Measurements from ENCODE around the gene KRT7.

Gene KRT7

DNA sequence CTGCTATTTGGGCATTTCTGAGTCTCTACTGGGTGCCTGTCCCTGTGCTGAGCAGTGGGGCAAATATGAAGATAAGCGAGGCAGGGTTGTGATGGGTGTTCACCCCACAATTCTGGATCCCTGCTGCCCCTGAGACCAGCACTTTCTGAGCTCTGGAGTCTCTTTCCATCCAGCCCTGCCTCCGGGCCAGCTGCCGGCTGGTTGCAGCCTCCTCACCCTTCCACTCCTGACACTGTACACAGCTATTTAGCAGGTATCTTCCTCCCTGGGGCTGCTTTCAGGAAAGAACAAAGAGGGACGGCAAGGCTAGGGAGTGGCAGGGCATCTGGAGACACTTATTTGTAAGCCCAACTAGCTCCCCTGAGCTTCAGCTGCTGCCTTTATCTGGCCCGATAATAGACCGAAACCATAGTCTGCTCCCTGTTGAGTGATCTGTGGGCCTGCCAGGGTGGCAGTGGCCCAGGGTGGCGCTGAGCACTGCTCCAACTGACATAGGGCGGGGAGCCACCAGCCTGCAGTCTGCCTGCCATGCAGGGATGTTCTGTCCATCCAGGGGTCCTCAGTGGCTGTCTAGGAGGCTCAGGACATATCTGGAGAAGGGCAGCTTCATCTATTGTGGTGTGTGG, 33.6 kb upstream of the KRT7 start:
- FAIRE-seq (no peak), DNase-seq (ENCODE audit: insufficient read length, low spot score) (no peak)

DNA sequence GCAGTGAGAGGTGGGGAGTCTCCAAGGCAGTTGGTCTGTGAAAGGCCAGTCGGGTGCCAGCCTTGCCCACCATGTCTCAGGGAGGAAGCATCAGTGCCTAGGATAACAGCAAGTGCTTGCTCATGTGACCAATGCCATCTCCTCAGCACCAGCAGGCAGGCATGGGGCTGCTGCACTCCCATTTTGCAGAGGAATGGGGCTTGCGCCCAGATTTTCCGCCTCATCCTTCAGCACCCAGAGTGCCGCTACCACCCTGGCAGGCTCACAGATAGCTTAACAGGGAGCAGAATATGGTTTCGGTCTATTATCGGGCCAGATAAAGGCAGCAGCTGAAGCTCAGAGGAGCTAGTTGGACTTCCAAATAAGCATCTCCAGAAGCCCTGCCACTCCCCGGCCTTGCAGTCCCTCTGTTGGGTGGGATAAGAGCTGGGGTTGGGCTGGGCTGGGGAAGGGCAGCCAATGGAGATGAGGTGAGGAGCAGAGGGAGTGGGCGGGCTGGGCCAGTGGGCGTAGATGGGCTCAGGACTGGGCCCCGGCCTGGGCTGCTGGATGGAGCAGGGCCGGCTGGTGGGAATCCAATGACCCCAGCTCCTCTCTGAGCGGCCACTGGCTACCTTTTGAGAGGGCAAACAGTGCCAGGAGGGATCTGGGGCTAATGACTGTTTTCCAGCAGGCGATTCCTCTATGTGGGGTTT, 32.8 kb upstream of the KRT7 start:
- DNase-seq (ENCODE audit: insufficient read length, low spot score) (no peak), FAIRE-seq (no peak)

DNA sequence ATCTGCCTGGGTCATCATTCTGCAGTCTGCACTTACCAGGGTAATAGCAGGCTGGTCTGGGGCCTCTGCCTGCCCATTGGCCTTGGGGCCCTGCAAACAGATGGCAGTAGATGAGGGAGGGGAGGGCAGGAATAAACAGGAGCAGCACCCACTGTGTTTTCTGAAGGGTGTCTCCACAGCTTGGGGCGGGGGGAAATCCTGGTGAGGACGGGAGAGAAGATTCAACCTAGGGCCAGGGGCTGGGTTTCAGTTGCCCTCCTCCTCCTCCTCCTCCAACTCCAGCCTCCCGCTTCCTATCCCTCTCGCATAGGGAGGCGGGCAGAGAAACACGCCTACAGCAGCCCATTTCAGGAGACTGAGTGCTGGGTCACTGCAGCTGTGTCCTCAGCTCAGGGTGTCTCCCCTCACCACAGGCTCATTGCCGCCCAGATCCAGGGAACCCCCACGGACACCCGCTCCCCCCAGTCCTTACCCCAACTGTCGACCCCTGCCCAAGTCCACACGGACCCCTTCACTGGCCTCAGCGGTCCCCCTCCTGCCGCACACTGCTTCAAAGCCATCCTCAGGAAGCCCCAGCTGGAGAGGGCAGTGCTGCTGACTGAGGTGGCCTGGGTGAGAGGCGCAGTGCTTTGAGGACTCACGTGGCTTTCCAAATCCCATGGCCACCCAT, 32.1 kb upstream of the KRT7 start:
- FAIRE-seq (no peak), DNase-seq (ENCODE audit: insufficient read length, low spot score) (no peak)

DNA sequence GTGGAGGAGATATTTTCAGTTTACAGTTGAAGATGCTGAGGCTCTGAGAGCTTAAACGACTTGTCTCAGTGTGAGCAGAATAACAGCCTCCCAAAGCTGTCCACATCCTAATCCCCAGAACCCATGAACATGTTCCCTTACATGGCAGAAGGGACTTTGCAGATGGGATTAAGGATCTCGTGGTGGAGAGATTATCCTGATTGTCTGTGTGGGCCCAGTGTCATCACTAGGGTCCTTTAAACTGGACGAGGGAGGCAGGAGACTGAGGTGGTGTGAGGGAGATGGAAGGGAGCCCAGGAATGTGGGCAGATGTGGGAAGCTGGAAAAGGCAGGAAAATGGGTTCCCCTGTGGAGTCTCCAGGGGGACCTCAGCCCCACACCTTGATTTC, 31.6 kb upstream of the KRT7 start:
- DNase-seq (ENCODE audit: insufficient read length, low spot score), result no peak
- FAIRE-seq, result no peak

DNA sequence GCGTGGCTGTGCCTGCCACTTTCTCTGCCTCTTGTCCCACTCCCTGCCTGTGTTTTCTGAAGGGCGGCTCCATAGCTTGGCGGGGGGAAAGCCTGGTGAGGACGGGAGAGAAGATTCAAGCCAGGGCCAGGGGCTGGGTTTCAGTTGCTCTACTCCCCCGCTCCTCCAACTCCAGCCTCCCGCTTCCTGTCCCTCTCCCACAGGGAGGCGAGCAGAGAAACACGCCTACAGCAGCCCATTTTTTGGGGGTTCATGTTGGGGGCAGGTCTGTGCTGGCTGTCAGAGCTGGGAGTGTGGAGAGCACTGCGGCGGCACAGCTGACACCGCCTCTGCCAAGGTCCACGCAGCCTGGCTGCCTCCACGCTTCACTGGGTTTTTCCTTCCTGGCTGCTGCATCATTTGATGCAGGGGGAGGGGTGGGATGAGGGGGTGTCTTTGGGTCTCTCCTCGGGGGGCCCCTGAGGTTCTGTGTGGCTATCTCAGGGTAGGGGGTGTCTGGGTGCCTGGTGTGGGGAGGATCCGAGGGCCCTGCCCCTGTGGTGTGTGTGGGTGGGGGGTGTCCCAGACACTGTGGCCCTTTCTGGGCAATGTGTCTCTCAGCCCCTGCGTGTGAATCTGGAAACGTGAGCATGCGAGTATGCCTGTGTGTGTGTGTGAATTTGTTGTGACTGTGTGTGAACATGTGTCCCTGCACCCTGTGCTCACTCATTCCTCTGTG, 30.5 kb upstream of the KRT7 start:
- peak; percentile 20 for FAIRE-seq
- DNase-seq (ENCODE audit: insufficient read length, low spot score), result no peak

DNA sequence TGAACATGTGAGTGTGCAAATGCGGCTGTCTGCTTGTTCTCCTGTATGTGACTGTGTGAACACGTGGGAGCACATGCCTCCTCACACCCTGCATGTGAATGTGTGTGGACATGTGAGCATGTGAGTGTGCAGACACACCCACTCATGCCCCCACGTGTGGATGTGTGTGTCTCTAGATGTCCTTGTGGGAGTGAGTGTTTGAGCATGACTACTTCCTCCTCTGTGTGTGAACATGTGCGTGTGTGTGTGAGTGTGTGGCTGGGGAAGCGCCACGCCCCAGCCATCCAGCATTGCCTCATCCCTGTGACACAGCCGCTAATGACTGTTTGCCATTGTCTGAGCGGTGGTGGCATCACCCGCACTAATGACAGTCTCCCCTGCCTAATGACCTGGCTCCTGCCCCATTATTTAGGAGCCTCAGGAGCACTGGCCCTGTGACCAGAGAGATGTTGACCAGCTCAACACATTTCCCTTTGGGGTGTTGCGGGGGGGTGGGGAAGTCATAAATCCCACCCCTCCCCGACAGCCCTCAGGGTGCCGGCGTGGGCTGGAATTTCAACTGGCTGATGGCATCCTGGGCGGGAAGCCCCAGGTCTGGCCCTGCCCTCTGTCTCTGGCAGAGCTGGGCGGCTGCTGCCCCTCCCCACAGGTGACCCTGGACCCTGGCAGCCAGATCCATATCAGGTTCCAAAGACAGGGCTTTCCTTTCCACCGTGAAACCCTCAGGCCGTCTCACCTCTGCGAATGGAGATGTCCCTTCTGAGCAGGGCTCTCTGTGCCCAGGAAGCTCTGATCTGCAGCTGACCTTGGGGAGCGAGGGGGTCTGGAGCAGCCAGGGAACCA, 29.7 kb upstream of the KRT7 start:
- DNase-seq (ENCODE audit: insufficient read length, low spot score) (peak; percentile 62), FAIRE-seq (peak; percentile 99)

DNA sequence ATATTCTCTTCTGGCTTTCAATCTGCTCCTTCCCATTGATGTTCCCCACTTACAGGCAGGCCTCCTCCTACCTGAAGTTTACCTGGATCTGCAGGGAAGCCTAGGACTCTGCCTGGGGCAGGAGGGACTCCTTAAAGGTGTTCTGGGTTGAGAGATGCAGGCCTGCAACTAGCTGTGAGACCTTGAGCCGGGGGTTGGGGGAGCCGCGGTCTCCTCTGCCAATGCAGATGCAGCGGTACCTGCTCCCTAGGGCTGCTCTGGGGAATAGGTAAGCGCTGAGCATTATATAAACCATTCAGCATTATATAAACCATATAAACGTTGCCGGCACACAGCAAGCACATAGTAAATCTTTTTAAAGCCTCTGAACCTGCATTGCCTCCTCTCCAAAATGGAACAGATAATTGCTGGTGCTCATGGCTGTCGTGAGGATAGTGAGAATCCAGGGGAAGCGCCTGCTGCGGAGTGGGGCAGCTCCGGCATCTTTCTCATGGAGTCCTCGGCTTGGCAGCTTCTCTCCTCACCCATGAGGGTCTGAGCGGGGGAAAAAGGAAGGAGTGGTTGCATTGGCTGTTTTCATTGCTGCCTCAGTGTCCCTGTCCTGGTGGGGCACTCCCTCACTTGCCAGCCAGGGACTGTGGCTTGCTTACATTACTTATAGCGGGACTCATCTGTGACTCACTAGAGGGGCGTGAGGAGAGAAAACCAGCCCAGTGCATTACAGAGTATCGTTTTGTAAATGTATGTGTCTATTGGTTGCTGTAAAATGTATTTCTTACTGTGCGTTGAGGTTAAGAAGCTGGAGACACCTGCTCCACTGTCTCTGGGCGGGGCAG, 28.7 kb upstream of the KRT7 start:
- FAIRE-seq, result peak; percentile 44
- no peak for DNase-seq (ENCODE audit: insufficient read length, low spot score)

DNA sequence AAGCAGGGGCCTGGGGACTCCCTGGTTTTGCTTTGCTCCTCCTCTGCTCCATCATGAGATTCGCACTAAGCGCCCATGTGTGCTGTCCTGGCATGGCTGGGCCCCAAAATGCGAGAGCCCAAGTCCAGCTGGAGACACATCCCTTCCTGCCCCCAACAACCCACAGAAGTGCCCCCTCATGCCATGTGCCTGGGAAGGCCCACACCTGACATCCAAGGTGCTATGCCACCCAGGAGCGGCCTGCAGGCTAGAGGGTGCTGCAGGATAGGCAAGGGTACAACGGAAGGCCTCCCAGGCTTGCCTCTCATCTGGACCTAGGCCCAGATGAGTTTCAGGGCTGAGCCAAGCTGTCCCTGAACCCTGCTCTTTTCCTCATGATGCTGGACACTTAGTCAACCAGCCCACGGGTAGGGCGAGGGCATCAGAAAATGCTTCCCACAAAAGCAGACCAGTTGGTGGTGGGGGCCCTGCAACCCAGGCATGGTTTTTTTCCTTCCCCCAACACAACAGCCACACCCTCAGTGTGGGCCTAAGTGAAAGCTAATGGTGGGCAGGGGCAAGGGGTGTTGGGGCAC, 28.0 kb upstream of the KRT7 start:
- FAIRE-seq (no peak), DNase-seq (ENCODE audit: insufficient read length, low spot score) (no peak)

DNA sequence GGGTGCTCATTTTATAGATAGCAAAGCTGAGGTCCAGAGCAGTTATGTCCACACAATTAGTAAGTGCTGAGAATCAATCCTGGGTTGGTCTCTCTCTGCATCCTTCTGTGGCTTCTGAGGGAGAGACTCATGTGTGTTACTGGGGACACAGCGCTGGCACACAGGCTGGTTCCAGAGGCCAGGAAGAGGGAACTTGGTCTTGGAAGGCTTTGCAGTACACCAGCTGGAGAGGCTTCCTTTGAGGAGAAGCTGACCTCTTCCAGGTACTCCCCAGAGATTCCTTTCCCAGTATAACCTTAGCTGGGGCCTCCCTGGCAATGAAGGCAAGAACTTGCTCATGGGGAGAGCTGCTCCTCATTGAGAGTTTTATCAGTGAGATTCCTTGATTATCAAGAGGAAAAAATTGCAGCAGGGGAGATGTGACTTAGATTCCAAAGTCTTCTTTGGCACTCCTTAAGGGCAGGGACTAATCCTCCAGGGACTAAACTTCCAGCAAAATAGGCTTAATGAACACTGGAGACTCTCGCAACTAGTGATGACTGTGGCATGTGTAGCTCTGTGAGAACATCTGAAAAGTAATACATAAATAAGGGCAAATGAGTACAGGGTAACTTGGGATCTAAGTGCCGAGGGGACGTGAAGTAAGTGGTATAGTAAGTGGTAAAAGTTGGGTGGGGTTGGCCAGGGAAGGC, 27.3 kb upstream of the KRT7 start:
- FAIRE-seq, result no peak
- no peak for DNase-seq (ENCODE audit: insufficient read length, low spot score)

DNA sequence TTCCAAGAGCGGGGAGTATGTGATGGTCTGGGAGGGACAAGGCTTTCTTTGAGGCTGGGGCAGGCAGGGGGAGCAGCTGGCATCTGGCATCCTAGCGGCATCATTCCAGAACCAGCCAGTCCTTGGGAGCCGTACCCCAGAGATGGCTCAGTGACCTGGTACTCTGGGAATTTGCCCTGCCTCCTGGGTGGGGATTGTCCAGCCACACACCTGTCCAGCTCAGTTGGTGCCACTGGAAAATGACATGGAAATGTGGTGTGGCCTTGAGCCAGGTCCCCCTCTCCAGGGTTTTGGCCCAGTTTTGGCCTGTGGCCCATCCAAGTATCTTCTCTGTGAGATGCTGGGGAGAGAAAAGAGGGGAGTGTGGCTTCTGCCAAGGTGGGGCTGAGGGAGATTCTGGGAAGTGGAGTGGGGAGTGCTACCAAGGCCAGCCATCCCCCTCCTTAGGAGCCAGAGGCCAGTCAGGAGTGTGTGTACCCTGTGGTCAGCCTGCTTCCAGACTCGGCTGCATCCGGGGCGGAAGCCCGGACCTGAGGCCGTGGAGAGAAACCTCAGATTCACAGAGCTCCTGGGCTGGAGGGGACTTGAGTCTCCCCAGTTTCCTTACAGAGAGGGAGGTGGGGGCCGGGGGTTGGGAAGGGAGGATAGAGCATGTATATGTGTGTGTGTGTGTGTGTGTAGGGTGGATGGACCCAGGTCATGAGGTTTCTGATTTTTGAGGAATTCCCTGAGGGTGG, 26.6 kb upstream of the KRT7 start:
- no peak for FAIRE-seq
- no peak for DNase-seq (ENCODE audit: insufficient read length, low spot score)

DNA sequence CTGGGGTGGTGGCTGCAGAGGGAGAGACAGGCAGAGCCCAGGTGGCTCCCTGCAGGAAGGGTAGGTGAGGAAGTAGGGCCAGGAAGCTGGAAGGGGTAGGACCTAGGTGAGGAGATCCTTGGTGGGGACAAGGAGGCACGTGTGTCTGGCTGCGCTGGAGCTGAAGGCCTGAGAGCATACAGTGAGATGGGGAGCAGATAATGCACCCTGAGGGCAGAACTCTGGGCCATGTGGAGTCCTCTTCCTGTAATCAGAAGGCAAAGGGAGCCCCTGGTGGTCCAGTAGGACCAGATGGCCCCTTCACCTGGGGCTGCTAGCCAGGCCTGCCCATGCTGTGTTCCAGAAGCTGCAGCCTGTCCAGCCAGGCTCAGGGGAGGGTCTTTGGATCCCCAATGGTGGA, 25.9 kb upstream of the KRT7 start:
- DNase-seq (ENCODE audit: insufficient read length, low spot score), result no peak
- no peak for FAIRE-seq

DNA sequence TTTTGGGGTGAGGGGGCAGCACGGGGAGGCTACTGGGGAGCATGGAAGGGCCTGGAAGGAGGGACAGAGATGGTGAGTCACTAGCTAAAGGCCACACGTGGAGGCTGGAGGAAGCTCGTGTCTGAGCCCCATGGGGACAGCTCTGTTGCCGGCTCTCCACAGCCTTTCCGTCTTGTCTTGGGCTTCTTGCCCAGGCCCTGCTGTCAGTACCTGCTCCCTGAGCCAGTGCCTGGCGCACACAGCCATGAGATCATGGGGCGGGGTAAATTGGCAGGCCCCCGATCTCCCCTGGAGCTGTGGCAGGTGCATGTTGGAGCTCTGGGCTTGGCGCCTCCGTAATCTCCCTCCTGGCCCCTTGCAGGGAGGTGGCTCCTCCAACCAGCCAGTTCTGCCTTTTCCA, 25.1 kb upstream of the KRT7 start:
- FAIRE-seq, result no peak

DNA sequence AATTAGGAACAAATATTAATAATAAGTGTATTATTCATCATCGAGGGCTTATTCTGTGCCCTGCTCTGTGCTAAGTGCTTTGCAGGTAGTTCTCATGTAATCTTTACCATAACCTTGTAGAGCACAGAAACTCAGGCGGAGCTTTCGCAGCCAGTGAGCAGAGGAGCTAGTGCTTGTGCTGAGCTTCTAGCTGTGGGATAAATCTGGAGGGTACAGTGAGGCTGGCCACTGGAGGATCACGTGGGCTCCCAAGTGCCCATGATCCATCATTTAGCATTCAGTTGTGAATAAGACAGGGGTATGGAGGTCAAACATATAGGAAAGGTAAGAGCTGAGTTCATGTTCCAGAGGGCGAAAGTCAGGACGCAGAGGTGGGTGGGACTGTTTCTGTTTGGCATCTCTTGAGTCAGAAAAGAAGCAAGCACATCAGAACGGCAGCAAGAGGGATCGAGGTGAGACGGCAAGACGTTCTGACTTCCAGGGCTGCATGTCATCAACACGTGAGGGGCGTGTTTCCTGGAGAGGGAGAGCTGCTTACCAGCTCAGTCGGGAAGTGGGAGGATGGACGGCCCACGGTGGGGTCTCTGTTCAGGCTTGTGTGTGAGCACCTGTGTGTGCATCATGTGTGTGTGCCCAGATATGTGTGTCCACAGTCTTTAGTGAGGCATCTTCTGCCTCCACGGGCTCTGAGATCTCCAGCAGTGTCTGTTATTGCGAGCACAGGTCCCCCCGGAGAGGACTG, 24.4 kb upstream of the KRT7 start:
- no peak for FAIRE-seq
- DNase-seq (ENCODE audit: insufficient read length, low spot score), result no peak

More for the DNA sequence above, 25.1 kb upstream of the KRT7 start:
- no peak for DNase-seq (ENCODE audit: insufficient read length, low spot score)

DNA sequence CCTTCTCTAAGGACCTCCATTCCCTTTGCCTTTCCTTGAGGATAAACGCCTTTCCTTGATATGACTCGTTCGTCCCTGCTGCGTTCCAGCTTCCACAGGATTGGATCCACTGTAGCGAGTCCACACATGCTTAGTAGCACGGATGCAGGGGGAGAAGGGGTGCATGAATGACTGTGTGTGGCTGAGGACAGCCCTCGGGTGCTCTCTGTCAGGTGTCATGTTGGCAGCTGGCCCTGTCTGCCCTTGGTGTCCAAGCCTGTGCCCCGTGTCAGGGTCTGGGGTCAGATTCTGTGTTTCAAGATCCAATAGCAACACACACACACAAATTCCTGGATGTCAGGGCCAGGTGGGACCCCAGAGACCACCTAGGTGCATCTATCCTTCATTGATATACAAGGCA, 23.7 kb upstream of the KRT7 start:
- DNase-seq (ENCODE audit: insufficient read length, low spot score), result no peak
- FAIRE-seq, result no peak

DNA sequence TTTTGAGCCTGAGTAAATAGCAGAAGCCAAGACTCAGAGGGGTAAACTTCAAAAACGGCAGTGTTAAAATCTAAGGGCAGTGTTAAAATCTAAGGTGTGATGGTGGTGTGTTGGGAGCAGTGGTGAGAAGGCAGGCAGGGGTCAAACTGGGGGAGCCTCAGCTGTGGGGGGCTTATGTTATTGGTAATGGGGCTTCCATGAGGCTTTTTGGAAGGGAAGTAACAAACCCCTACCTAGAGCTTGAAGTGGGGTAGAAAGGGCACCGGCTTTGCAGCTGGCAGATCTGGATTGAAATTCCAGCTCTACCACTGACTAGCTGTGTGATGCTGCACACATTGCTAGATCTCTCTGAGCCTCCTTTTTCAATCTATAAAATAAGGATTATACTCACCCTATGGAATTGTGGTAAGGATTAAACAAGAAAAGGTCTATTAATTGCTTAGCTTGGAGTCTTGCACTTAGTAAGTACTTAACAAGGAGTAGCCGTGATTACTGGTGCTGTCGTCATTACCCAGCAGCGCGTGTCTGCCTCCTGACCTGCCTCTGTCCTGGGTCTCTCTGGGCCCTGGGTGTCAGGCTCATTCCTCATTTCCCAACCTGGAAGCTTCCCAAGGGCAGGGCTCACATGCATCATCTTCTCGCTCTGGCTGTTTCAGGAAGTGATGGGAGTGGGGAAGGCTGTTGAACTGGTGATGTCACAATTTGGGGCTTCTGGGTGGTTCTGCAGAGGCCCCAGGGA, 22.7 kb upstream of the KRT7 start:
- DNase-seq (ENCODE audit: insufficient read length, low spot score), result no peak
- FAIRE-seq, result peak; percentile 68

DNA sequence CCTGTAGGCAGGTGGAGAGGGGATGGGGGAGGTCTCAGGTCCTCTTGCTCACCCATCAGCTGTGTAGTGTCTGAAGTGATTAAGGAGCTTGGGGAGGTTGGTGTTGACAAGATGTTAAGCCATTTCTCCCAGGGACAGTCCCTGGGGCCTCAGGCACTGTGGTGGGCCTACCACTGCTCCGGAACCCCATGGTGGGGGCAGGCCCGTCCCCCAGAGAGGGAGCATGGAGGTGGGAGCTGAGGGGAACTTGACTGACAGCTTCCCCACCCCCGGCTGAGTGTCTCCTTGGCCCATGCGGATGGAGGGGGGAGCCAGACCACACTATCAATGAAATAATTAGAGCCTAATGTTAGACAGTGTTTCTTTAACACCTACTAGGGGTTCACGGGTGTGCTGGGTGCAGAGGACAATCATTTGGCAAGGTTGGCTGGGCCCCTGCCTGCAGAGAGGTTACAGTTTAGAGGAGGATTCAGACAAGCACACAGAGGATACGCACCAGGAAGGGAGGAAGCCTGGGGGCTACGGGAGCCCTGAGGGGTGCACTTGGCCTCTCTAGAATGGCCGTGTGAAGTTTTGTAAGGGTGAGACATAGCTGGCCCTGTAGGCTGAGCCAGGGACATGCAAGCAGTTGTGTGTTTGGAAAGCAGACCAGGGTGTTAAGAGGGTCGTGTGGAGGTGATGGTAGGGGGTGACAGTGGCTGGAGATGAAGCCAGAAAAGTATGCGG, 22.0 kb upstream of the KRT7 start:
- no peak for FAIRE-seq
- no peak for DNase-seq (ENCODE audit: insufficient read length, low spot score)

Measured in HTR-8/SVneo (cell line).